ENCODE results near the gene GCNT2.

GRCh38 chr6:10540073-10540746 is 19.1 kb downstream of the GCNT2 start:
- TF ChIP-seq CTCF (IDR thresholded peaks at IDR 0.05) (no peak), POLR2A (IDR thresholded peaks at IDR 0.05) (no peak)
